NK-92 treated with Interleukin-12 subunit alpha and Interleukin-12 subunit beta, amount 100 ng/mL, for 24 hours (cell line): Measurements from ENCODE around the gene THRA.

ENCODE experiments used
- DNase-seq: peaks from one replicate; lab custom pipeline; 2025; lab: John Stamatoyannopoulos, UW

The THRA gene

GRCh38 chr17:40084477-40084876 lies 21.7 kb downstream of the THRA start:
- no peak for DNase-seq

GRCh38 chr17:40086150-40087044 lies 23.6 kb downstream of the THRA start:
- no peak for DNase-seq

- DNase-seq: no peak
These were observed 24.5 kb downstream of the THRA start for GRCh38 chr17:40087049-40087794.

GRCh38 chr17:40087903-40088718 lies 25.3 kb downstream of the THRA start:
- DNase-seq: no peak

GRCh38 chr17:40089077-40089895 lies 26.5 kb downstream of the THRA start:
- DNase-seq: no peak

GRCh38 chr17:40090237-40091119 lies 27.7 kb downstream of the THRA start:
- no peak for DNase-seq

GRCh38 chr17:40091691-40092397 lies 29.1 kb downstream of the THRA start:
- no peak for DNase-seq

- DNase-seq: no peak
These were observed 29.8 kb downstream of the THRA start for GRCh38 chr17:40092581-40092980.

GRCh38 chr17:40093005-40093579 lies 30.3 kb downstream of the THRA start:
- DNase-seq: no peak

GRCh38 chr17:40093580-40094201 lies 30.9 kb downstream of the THRA start:
- no peak for DNase-seq

GRCh38 chr17:40094874-40095273 lies 32.1 kb downstream of the THRA start:
- DNase-seq: no peak

GRCh38 chr17:40095351-40095943 lies 32.7 kb downstream of the THRA start:
- DNase-seq: no peak

- DNase-seq: no peak
These were observed 33.4 kb downstream of the THRA start for GRCh38 chr17:40095944-40096791.

GRCh38 chr17:40097087-40097486 lies 34.3 kb downstream of the THRA start:
- no peak for DNase-seq

- DNase-seq: no peak
These were observed 35.4 kb downstream of the THRA start for GRCh38 chr17:40097931-40098845.

- peak; percentile 100 for DNase-seq
These were observed 36.3 kb downstream of the THRA start for GRCh38 chr17:40098846-40099618.
